GM18498 (cell line): ENCODE data around the gene VTI1B.

Source experiments
- ATAC-seq: cut with Tn5 transposase; IDR thresholded peaks from one replicate; pipeline ENCODE4 v1.9.1; 2021; ENCODE audit warnings: mild to moderate bottlenecking, moderate library complexity; ENCODE audit not compliant: unreplicated experiment

Gene VTI1B

DNA sequence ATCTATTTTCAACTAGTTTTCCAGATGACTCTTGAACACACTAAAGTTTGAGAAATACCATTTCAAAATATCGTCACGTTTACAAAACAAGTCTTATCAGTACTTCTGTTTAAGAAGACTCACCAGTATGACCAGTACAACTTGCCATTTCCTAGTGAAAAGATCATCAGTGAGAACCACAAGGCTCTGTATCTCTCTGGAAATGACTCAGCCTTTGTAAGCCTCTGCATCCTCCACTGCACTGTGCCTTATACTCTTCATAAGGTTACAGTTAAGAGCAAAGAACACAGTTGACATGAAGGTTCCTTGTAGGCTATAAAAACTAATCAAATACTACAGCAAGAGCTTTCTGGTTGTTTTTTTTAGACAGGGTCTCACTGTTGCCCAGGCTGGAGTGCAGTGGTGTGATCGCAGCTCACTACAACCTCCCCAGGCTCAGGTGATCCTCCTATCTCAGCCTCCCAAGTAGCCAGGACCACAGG is 5.7 kb upstream of the VTI1B start:
- peak; percentile 96 for ATAC-seq

GRCh38 chr14:67679006-67679405 is 4.6 kb upstream of the VTI1B start:
- ATAC-seq: no peak

- ATAC-seq: no peak
Observed at GRCh38 chr14:67675219-67675582, 769 bp upstream of the VTI1B start.

- ATAC-seq: peak; percentile 50
Observed at GRCh38 chr14:67674139-67674479, 323 bp downstream of the VTI1B start.

DNA sequence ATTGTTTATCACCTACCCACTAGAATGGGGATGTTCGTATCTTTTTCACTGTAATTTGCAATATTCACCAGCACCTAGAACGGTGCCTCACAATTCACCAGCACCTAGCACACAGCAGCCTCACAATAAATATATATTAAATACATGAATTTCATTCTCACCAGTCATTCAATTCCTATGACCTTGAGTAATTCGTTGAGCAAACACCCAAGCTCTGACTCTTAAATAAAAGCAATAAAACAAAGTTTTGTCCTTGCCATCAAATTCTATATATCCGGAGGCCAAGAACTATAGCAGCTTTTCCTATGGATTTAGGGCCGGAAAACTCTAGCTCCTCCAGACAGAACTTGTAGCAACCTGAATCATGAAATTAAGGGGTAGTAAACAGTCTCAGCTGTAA is 981 bp downstream of the VTI1B start:
- no peak for ATAC-seq

GRCh38 chr14:67668559-67668958 is 5.9 kb downstream of the VTI1B start:
- ATAC-seq: no peak

GRCh38 chr14:67666750-67667449 is 7.5 kb downstream of the VTI1B start:
- no peak for ATAC-seq

DNA sequence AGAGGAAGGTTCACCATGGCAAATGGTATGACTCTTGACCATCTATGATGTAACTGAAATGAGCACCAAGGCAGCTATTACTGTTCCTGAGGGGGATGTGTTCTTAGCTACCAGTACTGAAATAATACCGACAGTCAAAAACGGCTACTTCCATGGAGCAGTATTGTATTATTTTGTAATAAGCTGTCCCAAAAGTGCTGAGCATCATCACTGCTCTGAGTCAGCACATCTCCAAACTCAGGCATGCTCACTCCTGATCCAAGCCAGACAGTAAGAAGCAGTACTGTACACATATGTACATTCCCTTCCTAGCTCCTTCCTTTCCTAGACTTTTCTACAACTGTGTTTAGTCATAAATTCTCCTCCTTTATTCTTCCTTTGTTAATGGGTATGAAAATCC is 8.6 kb downstream of the VTI1B start:
- no peak for ATAC-seq

DNA sequence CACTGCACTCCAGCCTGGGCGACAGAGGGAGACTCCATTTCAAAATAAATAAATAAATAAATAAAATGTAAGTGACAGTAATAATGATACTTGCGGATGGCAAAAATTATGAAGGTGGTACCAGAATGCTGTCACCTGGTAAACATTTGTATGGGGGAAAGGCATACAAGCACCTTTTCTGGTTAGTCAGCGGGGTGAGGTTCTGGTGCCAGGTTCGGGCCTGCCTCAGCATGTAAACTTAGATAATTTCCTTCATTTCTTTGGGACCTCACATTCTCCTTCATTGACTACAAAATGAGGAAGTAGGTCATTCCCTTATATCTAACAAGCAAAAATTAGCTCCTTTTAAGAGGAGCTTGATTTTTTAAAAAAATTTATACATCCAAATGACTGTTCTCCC is 10.8 kb downstream of the VTI1B start:
- ATAC-seq: no peak

DNA sequence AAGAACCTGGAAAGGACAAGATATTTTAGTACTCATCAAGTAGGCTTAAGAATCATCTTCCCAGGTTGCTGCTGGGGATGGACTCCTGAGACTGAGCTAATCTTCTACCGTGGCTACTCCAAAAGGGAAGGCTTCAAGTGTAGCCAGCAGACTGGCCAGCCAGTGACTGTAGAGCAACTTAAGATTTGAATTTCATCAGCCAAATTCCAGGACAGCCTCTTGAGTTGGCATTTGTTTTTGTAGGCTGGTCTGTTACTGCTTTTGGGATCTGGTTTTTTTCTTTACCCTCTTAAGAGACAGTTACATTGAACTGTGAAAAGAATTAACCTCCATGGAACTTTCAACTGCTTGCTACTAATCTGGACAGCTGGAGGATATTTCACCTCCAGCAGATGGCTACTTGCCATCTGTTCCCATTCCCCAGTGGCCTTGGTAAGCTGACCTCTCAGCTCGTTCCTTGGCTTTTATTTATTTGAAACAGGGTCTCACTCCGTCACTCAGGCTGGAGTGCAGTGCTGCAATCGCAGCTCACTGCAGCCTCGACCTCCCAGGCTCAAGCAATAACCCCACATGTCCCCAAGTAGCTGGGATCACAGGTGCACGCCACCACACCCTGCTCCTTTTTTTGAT is 20.7 kb downstream of the VTI1B start:
- no peak for ATAC-seq

DNA sequence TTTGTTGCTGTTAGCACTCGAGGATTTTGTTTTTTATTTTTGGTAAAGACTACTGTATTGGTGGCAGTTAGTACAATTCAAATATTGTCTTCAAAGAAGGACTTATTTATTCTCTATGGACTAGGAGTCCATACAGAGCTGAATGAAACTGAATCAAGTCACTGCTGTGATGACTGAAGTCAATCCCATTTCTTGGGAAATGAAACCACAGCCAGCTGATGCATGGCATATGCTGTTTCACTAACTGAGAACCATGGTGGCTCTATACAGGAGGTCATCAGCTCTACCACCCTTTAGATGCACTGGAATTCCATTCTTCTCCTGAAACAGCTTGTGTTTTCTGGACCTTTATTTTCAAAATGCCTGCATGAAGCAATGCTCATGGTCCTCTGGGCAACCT is 22.2 kb downstream of the VTI1B start:
- no peak for ATAC-seq

DNA sequence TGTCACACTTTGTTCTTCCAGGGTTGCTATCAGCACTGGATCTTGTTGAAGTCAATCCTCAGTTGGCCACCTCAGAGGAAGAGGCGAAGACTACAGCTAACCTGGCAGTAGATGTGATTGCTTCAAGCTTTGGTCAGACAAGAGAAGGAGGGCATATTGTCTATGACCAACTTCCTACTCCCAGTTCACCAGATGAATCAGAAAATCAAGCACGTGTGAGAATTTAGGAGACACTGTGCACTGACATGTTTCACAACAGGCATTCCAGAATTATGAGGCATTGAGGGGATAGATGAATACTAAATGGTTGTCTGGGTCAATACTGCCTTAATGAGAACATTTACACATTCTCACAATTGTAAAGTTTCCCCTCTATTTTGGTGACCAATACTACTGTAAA is 23.7 kb downstream of the VTI1B start:
- no peak for ATAC-seq

DNA sequence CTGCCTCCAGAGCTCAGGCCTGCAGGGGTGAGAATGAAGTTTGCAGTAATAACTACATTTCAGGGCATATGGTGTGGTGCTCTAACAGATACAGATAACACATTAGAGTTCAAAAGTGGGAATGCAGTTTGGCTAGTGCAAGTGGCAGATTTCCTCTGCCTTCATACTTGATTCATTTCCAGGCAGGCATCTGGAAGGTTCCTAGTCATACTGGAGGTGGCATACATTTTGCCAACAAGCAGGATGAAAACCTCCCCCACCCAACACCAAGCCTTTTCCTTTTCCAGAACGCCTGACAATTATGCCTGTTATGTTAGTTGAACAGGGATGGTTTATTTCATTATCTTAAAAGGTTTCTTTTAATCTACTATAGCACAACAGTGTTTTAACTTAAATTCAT is 24.3 kb downstream of the VTI1B start:
- ATAC-seq: no peak

- no peak for ATAC-seq
Observed at GRCh38 chr14:67646131-67646530, 28.3 kb downstream of the VTI1B start.

GRCh38 chr14:67645414-67645813 is 29.0 kb downstream of the VTI1B start:
- ATAC-seq: no peak

DNA sequence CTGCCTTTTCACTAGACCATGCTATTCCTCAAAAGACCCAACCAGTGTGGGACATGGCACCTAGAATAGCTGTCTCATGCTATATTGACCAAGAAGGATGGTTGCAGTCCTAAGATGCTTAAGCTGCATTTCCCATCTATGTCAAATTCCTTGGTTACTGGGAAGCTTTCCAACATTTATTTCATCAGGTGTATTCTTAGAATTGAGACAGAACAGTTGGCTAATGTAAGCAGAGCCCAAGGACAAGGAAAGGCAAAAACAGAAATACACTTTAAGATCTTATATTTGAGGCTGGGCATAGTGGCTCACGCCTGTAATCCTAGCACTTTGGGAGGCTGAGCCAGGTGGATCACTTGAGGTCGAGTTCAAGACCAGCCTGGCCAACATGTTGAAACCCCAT is 30.0 kb downstream of the VTI1B start:
- ATAC-seq: no peak

DNA sequence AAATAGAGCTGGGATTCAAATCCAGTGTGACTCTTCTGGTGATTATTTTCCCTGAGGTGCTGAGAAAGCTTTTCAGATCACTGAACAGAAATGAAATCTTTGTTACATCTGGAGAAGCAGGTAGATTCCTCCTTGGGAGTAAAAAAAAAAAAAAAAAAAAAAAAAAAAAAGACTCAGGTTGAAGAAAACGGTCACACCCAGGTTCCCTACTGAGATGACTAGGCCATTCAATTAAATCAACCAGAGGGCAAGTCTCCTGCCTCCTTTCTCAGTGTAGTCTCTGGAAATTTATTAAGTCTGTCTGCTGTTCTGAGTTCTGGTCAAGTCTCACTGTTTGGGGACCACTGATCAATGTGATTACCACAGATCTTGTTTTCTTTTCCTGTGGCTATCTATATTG is 30.7 kb downstream of the VTI1B start:
- no peak for ATAC-seq

- ATAC-seq: no peak
Observed at GRCh38 chr14:67641902-67642749, 32.3 kb downstream of the VTI1B start.

GRCh38 chr14:67641480-67641879 is 33.0 kb downstream of the VTI1B start:
- ATAC-seq: no peak

- ATAC-seq: no peak
Observed at GRCh38 chr14:67638642-67639041, 35.8 kb downstream of the VTI1B start.

DNA sequence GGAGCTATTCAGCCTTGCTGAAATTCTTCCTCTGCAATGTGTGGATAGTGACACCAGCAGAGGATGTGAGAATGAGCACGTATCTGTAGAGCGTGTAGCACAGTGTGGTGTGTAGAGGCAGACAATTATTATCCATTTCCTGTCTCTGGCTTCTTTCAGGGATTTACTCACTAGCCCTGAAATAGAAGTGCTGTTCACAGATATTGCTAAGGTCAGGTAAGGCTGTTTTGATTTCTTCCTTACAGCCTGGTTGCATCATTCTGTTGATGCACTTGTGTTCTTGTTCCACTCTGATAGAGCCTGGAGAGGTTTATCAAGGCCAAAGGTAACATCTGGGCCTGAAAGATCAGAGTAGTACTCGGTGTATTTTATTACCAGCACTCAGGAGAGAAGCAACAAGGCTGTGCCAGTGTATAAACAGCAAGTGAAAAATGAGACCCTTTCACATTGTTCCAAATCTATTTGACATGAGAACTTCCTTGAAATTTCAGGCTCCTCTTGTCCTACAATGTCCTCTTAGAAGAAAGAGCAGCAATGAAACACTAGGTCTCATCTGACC is 38.0 kb downstream of the VTI1B start:
- ATAC-seq: no peak
